ENCODE measurements around the gene NHSL2.

NHSL2 gene

DNA sequence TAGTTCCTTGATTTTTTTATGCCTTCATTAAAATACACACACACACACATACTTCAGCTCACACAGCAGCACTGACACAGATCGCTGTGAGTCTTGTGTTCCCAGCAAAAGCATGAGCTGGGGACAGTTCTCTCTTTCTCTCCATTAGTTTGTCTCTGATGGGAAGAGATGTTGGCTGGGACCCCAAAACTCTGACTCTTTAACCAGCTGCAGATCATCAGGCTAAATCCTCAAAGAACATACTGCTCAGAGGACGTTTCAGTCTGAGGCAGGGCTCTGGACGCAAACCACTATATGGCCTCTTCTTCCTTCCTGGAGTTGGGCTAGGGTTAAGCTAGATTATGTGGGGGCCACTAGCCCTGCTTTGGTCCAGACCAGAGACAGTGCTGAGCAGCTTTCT, 109.6 kb downstream of the NHSL2 start:
- no peak for DNase-seq (ENCODE audit: low read depth)

DNA sequence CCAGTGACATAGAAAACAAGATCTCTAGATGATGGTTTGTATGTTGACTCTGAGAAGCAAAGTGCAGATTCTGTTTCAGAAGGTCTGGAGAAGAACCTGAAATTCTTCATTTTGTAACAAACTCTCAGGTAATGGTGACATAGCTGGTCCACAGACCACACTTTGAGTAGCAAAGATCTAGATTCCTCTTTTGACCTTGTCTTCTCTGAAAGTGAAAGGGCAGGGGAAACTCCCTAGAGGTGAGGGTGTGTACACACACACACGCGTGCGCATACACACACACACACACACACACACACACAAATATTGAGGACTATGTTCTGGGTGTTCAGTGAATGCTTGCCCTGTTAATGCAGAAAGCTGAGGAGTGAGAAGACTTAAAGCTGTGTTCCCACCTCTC, 110.1 kb downstream of the NHSL2 start:
- DNase-seq (ENCODE audit: low read depth) = no peak

DNA sequence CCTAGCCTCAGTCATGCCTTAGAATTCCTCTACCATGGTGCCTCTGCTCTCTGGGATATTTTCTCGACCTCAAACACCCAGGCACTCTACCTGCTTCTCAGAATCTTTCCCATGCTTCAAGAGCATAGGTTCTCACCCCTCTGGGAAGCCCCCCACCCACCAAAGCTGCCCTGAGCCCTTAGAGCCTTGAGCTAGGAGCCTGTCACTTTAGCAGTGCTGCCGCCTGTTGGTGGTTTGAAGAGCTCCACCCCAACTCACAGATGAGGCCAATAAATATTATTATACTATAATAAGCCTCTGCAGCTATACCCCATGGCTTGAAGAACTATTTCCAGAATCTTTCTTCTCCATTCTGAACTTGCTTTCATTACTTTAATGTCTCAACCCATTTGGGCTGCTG, 111.3 kb downstream of the NHSL2 start:
- no peak for DNase-seq (ENCODE audit: low read depth)

DNA sequence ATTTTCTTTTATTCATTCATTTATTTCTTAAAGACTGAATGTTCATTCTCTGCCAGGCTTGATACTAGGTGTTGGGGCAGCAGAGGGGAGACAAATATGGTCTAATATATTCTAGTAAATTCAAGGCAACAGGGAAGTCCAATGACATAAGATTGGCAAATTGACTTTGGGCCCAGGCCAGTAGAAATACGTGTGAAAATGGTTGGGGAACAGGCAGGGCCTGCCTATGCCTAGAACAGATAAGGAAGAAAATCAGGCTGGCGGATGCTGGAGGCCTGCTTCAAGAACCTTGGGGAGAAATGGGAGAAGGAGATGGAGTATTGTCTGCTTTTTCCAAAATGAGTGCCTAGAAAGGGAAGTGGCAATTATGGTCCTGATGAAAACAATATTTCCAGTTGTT, 112.4 kb downstream of the NHSL2 start:
- no peak for DNase-seq (ENCODE audit: low read depth)

DNA sequence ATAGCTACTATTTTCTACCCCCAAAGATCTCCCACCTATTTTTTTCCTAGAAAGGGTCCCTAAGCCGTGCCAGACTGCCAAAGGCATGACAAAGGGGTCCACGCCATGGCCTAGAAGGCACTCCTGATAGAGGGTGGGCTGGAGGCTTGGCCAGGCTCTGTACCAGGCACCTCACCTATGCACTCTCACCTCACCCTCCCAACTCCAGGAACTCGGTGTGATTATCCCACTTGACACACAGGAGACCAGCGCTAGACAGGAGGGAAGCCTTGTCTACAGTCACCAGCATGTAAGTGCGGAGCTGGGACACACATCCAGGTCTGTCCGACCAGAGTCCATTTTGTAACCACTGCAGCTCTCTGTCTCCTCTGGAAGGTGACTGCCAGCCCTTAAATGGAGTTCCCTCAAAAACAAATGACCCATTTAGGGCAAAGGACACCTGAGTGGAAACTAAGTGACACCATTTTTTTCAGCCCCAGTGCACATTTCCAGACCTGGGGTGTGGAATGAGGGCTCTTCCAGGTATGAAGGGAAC, 114.7 kb downstream of the NHSL2 start:
- DNase-seq (ENCODE audit: low read depth) = no peak

DNA sequence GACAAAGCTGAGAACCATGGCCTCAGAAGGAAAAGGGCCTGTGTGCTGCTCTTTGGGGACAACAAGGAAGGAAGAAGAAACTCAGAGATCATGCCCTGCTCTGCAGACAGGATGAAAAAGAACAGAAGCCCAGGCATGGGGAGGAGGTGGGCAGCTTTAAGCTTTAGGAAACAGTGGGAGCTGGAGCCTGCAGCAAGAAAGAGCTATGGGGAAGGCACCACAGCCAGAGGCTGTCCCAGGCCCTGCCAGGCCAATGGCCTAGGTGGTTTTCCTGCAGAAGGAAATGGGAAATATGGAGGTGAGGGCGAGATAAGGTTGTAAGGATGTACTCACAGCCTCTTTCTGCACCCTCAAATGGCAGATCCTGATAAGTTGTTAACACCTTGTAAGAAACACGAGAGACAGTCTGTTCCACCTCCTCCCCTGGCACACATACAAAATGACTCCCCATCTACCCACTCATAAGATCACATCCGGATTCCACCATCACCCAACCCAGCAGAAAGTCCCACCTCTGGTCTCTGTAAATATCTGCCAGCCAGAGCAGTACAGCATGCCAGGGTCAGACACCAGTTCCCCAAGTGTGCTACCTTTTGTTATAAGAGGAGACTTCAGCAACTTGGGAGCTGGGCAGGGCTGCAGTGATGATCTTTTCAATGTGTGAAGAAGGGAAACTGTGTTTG, 115.8 kb downstream of the NHSL2 start:
- no peak for DNase-seq (ENCODE audit: low read depth)

DNA sequence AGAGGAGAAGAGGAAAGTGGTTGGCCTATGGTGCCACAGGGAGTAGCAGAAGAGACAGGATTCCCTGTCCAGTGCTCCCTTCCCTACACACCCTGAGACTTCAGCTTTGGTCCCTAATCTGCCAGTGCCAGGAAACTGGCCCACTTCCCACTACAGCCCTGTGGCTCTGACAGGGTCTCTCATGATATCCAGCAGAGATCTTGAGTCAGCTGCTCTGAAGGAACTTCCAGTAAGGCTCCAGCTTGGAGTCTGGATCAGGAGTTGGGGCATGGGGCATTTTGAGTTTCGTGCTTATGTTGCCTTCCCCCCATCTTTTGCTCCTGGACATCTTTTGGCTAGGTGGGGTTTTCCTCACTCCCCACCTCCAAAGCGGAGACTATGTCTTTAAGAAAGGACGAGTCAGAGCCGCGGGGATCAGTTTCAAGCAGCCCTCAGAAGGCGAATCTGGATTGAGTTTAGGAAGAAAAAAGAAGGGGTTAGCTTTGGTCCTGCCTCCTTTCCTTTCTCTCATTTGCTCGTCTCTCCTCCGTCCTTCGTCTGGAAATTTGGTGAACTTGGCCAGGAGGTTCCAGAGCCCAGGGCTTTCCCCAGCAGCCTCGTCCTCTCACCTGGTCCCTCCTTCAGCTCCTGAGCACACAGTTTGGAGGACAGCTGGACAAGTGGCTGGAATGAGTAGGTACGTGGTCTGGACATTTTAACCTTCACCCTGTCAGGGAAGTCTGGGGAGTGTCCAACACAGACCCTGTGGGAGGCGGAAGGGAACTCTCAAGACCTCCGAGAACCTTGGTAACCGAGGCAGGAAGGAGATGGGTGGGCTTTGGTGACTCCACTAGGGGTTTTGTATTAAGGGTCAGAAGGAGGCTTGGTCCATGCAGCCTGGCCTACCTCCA, 116.6 kb downstream of the NHSL2 start:
- DNase-seq (ENCODE audit: low read depth) = no peak

DNA sequence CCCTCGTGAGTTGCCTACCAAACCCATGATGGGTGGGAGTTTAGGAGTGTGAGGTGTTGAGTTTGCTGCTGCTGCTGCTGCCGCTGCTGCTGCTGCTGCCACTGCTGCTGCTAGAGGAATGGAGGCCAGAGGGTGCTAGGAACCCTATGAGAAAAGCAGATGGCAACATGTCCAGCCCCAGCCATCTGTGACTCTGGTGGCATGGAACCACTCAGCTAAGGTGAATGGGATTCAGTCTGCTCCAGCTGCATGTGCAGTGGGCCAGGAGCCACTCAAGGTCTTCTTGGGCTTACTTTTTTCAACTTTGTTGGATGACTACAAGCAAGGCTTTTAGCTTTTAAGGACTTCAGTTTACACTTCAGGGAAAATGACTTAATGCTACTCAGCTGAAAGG, 117.3 kb downstream of the NHSL2 start:
- no peak for DNase-seq (ENCODE audit: low read depth)

DNA sequence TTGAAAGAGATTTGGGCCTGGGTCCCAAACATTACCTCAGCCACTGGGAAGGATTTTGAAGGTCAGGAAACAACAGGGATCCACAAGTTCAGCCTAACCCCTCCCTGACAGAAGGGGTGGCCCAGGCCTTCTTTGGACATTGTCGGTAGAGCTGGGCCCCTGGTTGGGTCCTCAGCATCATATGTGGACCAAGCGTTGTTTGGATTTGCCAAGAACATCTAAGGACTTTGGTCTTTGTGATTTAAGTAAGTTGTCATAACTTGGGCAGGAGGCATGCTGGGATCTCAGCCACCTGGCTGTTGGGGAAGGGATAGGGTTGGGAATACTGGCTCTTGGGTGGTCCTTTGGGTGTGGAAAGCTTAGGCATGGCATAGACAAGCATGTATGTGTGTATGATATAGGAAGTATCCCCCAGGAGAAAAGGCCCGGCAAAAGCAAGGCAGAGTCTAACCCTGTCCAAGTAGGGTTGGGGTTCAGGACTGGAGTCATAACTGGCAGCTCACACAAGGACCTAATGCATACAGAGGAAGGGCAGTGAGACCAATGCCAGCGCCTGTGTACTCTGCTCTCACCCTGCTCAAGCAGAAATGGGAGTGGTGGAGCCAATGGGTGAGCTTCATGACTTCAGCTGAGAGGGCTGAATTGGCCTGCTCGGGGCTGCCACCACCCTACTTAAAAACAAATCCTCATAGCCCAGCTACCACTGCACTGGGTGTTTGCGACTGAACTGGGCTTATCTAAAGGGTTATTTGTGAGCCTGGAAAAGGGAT, 118.2 kb downstream of the NHSL2 start:
- no peak for DNase-seq (ENCODE audit: low read depth)

DNA sequence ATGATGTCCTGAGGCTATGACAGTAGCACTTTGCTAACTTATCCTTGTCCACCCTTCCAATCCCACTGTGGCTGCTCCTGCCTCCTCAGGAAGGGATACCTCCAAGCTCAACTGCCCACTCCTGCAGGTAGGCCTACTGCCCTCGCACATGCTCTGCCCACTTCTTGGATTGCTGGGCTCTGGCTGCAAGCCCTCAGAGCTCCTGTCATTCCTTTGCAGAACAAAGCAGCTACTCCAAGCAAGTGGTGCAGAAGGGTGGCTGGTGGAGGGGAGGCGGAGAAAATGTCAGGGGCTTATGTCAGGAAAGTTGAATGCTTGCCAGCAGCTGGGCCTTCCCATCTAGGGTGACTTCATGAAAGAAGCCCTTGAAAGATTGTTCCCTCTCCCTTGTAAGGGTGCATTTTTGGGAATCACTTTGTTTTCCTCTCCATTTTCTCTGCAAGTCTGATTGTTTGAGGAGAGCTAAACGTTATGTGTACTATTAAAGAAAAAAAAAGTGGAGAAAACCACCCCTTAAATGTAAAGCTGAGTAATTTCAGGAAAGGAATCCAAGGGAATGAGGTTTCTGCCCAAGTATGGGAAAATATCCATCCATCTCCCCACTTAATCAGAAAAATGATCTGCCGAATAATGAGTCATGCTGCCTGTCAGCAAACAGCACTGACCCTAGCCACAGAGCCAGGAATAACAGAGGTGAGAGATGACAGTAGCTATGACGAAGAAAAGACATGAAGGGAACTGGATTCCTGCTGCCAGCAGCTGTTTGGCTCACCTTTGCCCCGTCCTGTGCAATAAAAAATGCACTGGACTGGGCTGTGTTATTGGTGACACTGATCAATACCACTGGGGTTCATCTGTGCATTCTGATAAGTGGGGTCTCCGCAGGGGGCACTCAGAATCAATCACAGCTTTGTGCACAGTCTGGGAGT, 119.1 kb downstream of the NHSL2 start:
- DNase-seq (ENCODE audit: low read depth) = no peak

DNA sequence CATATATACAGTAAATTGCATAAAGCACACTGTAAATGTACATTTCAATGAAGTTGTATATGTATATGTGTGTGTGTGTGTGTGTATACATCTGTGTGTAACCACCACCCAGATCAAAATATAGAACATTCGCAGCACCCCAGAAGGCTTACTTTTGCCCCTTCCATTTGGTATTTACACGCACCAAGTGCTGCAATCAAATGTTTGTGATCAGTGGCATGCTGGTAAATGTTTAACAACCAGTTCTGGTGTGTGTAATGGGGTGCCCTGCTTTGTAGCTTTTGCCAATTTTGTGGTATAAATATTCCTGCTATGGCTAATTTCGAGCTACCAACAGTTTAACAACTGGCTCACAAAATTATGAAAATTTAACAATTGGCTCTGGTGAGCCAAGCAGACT, 119.8 kb downstream of the NHSL2 start:
- DNase-seq (ENCODE audit: low read depth) = no peak

DNA sequence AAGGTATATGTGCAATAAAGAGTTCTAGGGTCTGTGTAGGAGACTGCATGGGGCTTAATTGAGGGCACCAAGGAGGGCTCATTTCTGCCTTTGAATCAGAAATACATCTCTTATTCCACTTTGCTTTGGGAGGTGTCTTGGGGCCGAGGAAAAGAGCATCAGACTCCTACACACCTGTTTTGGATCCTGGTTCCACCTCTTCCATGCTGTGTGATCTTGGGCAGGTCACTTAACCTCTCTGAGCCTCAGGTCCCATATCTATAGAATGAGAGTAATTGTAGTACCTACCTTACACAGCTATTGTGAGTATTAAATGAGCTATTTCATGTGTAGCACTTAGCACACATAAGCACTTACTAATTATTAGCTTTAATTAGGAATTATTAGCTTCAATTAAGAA, 120.5 kb downstream of the NHSL2 start:
- no peak for DNase-seq (ENCODE audit: low read depth)

DNA sequence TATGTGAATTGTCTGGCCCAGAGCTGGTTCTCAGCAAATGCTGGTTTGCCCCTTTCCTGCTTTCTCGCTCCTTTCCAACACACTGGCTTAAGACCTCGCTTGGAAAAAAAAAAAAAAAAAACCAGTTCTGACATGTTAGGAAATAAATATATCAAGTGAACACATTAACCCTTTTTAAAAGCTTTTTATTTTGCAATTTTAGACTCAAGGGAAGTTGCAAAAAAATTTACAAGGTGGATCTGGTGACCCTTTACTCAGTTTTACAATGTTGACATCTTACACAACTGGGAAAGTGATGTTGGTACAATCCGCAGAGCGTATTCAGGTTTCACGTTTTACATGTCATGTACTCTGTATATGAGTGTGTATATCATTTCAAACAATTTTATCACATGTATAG, 121.0 kb downstream of the NHSL2 start:
- no peak for DNase-seq (ENCODE audit: low read depth)

DNA sequence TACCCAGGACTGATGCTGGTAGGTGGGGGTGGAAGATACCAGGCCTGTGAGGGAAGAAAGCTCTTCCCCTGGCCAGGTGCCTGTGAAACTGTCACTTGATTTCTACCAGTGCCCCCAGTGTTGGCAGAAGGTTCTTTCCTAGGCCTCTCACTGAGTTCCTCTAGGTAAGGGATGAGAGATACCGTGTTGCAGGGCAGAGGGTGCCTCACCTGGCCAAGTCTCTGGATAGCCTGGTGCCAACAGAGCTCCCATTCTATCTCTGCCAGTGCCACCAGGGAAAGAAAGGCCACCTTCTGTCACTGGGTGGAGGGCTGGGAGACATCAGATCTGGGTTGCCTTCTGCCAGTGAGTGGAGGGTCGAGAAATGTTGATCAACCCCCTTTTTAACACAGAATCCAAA, 127.0 kb downstream of the NHSL2 start:
- DNase-seq (ENCODE audit: low read depth) = no peak

DNA sequence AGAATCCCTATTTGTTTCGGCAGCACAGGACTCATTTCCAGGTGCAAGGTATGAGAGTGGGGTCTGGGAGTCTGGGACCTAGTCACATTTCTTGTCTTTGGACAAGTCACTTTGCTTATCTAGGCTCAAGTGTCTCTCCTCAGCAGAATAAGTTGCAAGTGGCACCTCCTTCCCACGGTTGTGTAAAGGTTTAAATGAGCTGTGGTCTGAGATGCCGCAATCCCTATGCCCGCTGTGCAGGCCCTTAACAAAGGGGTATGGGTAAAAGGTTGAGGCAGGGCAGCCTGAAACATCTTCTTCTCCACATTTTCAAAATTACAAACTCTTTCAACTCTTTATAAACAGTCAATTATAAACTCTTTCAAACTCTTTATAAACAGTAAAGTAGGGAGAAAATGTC, 127.4 kb downstream of the NHSL2 start:
- DNase-seq (ENCODE audit: low read depth) = no peak

DNA sequence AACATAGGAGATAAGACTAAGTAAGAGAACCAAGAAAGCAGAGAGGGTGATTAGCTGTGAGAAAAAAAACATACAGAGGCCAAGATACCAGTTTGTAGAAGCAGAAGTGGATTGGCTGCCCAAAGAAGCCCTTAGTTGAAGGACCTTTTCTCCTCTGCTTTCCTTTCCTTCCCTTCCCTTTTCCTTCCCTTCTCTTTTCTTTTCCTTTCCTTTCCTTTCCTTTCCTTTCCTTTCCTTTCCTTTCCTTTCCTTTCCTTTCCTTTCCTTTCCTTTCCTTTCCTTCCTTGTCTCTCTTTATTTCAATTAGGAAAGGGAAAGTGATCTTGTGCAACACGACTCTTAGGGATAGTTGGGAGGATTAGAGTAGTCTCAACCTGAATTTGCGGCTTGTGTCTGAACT, 128.2 kb downstream of the NHSL2 start:
- DNase-seq (ENCODE audit: low read depth) = no peak

DNA sequence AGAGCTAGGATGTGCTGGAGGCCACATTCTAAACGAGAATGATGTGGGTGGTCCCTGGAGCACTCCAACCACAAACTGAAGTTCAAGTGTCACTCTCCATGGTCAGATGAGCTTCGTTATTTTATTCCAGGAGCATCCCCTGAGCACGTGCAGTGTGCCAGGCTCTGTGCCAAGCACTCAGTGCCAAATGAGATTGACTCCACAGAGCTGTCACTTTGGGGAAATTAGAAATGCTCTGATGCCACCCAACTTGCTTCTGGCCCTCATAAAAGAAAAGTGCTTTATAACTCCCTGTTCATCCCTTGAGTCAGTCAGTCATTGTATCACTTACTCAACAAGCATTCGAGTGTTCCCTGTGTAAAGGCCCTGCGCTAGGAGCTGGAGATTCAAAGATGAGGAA, 129.9 kb downstream of the NHSL2 start:
- DNase-seq (ENCODE audit: low read depth) = no peak

DNA sequence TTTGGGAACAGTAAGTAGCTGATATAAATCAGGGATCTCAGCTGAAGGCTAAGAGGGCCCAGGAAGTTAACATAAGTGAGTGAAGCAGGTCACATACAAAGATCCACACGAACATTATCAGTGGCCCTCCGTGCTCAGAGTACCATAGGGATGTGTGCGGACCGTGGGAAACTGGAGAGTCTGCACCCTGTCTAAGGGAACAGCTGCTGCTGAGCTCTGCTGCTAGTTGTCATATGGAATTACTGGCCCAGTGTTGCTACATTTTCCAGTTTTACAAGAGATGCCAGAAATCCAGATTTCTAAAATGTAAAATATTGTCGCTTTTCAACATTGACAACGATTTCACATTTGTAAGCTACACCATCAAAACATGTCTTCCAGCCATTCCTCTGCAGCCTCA, 130.5 kb downstream of the NHSL2 start:
- DNase-seq (ENCODE audit: low read depth) = no peak

DNA sequence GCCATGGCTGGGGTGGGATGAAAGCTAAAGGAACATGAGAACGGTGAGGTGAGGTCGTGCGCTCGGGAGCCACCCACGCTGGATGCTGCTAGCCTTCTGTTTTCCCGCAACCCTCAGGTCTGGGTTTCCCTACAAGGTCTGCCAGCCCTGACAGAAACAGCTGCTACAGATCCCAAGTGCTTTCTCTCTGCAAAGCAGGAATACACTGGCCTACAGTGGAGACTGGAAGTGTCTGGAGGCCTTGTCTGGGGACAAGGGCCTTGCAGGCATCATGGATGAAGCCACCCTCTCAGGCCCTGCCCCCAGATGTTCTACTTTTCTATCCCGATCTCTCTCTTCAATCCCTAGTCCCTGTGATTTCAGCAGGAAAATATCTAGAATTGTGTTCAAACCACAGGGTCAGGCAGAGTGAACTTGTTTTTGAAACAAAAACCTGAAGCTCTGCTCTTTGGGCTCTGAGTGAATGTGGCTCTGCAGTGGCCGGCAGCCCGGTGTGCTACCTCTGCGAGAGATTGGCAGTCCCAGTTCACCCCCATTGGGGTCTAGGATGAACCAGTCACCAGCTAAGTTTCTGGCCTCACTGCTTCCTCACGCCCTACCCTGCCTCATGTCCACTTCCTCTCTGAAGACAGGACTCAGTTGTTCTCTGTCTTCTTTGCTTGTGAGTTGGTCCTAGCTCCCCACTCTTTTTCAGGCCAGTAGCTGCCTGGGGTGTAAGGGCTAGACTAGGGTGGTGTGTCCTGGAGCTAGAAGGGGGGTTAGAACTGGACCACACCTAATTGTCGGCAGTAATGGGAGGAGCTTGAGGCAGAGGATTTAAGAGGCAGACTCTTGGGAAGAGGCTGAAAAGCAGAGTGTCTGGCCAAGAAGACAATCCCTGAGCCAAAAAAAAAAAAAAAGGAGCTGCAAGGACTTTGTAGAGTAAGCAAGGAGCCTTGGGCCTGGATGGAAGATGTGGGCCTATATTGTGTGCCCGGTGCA, 131.5 kb downstream of the NHSL2 start:
- DNase-seq (ENCODE audit: low read depth) = no peak

DNA sequence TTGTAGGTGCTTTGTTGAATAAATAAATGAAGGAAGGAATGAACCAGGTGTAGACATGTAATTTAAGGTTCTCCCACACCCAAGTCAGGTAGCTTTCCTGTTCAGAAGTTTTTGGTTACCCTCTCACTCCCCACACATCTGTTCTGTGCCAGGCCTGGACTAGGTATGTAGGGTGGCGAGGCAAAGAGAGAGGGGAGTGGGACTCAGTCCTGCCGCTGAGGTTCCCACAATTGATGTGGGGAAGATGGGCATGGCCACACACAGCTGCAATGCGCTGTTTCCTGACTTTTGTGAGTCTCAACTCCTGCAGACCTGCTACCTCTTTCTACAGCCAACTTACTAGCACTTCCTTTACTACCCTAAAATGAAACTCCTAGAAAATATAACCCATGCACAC, 132.2 kb downstream of the NHSL2 start:
- DNase-seq (ENCODE audit: low read depth) = no peak
